Left hindlimb (tissue), 1 donor: ENCODE results near the gene CADM2.
"Not testable (repeated sequence)": the region's sequence is repeated elsewhere in the genome, so short reads cannot be mapped to it uniquely, and the experiment has no call there.

Source experiments
- DNase-seq: peaks from one replicate; pipeline ENCODE4 v3.0.0-alpha.2; 2018

The CADM2 gene

DNA sequence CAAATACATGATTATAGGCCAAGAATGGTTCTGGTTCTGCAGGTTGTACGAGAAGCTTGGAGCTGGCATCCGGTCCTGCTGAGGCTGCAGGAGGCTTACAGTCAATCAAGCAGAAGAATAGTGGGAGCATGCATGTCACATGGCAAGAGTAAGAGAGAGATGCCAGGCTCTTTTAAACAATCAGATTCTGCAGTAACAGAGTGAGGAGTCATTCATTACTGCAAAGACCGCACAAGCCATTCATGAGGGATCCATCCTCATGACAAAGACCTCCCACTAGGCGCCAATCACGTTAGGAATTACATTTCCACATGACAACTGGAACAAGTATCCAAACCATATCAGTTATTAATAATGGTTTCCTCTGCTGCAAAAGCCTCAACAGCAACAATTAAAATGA lies 536.8 kb downstream of the CADM2 start:
- no peak for DNase-seq

DNA sequence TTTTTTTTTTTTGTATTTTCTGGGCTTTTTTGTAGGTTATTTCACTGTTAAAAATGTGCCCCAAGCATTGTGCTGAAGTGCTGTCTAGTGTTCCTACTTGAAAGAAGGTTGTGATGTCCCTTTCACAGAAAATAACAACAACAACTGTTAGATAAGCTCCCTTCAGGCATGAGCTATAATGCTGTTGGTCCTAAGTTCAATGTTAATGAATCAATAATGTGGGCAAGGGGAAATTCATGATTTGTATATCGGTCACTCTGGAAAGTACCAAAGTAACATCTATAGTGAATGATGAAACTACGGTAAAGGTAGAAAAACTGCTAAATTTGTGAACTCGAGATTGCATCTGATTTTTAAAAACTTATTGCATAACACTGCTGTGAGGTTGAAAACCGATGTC lies 539.4 kb downstream of the CADM2 start:
- no peak for DNase-seq

DNA sequence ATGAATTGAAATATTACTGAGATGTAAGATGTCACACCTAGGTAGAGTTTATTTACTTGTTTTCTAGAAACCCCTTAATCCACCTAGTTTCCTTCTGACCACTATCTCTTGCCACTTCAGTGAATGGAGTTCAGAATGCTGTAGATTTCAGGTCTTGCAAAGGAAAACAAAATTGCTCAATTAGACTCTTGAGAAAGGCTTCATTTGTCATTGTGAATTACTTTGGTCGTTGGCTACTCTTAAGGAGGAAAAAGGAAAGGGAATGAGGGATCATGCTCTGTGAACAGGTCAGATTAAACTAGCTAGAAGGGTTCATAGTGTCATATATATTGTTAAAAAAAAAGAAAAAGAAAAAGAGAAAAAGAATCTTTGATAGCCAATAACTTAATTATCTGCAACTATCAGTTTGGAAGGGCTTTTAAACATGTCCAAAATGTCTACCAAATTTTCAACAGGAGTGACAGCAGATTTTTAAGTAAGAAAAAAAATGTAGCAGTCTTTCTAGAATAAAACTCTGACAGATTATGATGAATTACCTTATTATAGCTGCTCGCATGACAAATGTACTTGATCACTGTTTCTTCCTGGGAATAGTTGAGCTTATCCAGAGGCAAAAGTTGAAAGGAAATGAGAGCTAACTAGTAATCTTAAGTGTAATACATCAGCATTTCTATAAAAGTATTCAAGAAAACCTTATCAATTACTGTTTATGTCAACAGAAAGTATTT lies 543.5 kb downstream of the CADM2 start:
- no peak for DNase-seq

DNA sequence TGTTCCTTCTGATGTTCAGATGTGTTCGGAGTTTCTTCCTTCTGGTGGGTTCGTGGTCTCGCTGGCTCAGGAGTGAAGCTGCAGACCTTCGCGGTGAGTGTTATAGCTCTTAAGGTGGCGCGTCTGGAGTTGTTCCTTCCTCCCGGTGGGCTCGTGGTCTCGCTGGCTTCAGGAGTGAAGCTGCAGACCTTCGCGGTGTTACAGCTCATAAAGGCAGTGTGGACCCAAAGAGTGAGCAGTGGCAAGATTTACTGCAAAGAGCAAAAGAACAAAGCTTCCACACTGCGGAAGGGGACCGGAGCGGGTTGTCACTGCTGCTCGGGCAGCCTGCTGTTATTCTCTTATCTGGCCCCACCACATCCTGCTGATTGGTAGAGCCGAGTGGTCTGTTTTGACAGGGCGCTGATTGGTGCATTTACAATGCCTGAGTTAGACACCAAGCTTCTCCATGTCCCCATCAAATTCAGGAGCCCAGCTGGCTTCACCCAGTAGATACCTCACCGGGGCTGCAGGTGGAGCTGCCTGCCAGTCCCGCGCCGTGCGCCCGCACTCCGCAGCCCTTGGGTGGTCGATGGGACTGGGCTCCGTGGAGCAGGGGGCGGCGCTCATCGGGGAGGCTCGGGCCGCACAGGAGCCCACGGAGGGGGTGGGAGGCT lies 545.5 kb downstream of the CADM2 start:
- DNase-seq: not testable (repeated sequence)

DNA sequence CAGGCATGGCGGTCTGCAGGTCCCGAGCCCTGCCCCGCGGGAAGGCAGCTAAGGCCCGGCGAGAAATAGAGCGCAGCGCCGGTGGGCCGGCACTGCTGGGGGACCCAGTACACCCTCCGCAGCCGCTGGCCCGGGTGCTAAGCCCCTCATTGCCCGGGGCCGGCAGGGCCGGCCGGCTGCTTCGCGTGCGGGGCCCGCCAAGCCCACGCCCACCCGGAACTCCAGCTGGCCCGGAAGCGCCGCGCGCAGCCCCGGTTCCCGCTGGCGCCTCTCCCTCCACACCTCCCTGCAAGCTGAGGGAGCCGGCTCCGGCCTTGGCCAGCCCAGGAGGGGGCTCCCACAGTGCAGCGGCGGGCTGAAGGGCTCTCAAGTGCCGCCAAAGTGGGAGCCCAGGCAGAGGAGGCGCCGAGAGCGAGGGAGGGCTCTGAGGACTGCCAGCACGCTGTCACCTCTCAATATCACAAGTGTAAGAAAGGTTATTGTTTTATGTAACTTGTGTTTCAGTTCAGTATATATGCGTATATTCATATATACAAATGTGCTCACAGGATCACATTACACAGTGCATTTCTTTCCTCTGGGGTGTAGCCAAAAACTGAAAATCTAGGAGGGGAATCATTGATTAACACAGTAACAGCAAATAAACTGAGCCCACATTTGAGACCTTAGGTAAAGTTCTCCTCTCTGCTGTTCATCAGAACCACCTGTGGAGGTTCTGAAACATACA lies 546.2 kb downstream of the CADM2 start:
- DNase-seq: not testable (repeated sequence)

DNA sequence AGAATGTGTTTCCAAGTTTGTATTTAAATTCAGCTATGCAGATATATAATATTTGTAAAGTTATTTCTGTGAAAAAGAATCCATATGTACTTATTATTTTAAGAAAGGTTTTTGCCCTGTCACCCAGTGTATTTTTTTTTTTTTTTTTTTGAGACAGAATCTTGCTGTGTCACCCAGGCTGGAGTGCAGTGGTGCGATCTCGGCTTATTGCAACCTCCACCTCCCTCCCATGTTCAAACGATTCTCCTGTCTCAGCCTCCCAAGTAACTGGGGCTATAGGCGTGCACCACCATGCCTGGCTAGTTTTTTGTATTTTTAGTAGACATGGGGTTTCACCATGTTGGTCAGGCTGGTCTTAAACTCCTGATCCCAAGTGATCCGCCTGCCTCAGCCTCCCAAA lies 548.3 kb downstream of the CADM2 start:
- DNase-seq: not testable (repeated sequence)

DNA sequence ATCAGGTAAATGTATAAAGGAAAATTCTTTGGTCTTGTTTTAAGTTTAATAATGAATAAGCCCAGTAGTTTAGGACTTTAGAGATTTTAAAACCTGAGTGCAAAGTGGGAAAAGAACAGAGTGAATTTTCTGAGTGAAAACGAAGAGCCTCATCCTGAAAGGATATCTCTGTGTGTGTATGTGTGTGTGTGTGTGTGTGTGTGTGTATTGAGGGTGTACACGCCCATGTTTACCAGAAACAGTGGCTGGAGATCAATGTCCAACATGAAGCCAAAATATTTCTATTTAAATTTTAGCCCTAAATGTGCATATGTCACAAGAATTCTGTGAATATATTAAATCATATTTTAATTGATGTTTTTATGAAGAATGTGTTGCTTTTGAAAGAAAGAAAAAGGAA lies 549.9 kb downstream of the CADM2 start:
- no peak for DNase-seq

DNA sequence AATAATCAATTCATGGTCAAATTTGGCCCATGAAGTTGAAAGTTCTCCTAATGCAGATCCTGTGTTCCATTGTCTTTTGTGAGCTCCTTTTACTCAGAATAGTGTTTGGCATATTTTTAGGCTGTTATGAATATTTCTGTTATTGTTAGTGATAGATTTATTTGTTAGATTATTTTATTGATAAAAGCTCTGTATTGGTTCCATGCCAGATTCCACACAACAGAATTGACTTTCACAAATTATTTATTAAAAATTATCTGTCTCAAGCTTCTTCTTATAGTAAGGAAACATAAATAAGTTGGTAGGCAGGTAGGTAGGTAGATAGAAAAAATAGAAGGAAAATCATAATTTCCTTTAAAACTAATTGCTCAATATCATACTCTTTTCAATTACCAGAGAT lies 557.4 kb downstream of the CADM2 start:
- DNase-seq: no peak

DNA sequence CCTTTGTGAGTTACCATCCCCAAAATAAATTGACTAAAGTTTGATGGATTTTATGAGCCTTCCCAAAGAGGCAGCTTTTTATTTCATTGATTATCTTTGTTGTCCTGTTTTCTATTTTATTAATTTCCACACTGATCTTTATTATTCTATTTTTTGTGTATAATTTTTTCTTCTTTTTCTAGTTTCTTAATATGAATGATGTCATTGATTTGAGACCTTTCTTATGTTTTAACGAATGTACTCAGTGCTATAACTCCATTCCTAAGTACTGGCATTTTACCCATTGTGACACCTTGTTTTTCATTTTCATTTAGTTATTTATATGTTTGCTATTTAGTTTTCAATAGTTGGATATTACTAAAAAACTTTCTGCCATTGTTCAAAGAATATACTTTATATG lies 565.3 kb downstream of the CADM2 start:
- DNase-seq: no peak

DNA sequence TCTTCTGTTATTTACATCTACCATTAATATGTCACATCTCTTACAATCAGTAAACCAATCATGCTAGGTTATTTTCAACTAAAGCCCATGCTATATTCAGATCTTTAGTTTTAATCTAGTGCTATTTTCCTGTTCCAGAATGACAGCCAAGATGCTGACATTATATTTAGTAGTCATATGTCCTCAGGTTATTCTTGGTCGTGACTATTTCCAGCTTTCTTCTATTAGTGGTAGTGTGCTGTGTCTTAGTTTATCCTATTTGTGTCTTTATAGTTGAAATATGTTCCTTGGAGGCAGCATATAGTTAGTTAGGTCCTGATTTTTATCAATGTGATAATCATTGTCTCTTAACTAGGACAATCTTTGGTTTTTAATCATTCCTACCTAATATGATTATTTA lies 566.5 kb downstream of the CADM2 start:
- DNase-seq: no peak

DNA sequence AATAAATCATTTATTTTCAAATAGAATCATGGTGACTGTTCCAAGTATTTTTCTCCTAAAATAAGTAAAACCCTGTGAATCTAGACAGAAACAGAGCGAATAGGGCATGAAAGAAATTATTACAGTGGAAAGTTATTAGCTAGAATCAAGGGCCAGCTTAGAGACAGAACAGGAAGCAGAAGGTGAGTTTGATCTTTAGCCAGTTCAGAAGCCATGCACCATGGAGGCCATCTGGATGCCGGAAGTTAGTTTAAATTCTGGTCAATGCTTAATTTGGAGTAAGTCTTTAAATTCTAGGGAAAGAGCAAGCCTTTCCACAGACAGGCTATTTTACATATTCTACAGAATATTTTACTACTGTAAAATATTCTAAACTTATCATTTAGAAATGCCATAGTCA lies 574.8 kb downstream of the CADM2 start:
- DNase-seq: no peak

DNA sequence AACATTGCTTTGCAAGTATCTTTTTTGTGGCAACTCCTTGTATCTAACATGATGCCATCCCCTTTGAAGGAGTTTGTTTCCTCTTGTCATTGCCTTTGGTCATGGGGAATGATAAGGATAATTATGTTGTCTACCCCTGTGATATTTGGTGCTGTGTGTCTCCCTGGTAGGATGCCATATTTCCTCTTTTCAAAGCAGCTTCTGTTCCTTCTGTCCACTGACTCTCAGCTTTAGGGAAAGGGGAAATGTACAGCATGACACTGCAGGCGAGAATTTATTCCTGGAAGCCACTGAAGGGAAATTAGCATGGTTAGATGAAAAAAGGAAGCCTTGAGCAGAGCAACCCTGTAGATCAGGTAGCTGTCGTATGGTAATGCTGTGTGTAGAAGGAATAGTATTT lies 576.7 kb downstream of the CADM2 start:
- DNase-seq: no peak

DNA sequence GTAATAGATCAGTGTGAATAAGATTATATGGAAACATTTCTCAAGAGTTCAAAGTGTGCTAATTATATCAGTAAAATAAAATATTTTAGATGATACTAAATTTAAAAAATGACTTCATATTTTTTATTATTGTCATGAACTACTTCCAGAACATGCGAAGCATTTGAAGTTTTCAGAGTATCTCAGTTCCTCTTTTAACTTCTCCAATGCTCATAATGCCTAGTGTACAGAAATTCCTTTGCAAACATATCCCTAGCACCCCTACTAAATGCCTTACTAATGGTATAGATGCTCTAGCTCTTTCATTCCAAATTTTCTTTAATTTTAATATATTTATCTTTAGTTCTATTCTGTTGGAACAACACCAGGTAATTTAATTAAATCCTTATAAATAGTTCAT lies 580.4 kb downstream of the CADM2 start:
- DNase-seq: no peak

DNA sequence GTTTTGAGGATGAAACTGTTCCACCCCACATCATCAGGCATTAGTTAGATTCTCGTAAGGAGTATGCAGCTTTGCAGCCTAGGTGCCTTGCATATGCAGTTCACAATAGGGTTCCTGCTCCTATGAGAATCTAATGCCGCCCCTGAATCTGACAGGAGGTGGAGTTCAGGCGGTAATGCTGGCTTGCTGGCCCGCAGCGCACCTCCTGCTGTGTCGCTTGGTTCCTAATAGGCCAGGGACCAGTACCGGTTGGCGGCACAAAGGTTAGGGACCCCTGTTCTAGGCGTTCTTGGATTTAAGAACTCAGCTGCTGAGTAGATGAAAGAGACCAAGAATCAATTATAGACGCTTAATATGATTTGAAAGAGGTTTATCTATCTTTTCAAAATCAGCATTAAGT lies 595.4 kb downstream of the CADM2 start:
- no peak for DNase-seq

DNA sequence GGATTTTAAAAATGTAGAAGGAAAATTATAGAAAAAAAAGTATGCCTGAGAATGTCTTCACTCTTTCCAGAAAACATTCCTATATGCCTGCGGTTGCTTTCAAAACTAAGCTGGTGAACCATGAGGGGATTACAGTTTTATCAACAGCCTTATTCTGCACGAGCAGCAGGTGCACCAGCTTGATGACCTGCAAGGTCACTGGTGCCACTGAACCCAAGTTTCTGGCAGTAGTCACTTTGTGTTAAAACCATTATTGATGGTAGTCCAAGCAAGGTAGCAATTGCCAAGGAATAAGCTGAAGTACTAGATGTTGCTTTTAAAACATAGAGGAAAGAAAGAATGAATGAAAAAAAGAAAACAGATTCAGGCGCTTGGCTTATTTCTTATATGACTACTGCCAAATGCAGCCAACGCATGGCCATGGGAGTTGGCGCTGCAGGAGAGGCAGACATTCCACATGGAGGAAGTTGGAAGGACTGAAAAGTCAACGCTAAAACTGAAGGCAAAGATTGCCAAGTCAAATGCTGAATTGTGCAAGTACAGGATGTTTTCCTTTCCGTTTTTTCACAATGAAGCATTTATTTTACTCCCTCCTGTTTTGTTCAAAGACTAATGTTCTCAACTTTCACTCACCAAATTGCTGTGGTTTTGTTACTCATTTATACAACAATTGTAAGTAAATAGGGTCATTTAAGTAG lies 601.4 kb downstream of the CADM2 start:
- DNase-seq: peak; percentile 38

DNA sequence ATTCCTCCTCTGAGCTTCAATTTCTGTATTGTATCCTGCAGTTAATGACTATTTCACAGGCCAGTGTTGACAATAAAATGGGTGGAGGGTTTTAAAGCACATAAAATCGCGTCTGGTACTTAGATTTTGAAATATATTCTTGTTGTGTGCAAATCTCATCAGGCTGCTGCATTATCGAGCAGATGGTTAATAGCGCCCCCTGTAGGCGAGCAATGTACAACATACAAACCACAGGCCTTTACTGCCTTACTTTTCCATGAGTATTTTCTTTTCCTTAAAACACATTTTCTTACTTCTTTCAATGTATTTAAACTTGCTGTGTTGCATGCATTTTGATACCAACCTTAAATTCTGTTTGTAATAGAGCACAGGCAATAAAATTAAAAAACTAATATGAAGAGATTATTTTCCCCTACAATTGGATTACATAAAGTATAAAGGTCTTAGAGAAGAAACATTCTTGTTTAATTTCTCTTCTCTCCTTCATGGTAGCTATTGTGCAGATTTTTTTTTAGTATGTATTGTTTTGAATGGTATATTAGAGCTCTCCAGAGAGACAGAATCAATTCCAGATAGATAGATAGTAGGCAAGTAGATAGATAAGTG lies 608.4 kb downstream of the CADM2 start:
- no peak for DNase-seq

DNA sequence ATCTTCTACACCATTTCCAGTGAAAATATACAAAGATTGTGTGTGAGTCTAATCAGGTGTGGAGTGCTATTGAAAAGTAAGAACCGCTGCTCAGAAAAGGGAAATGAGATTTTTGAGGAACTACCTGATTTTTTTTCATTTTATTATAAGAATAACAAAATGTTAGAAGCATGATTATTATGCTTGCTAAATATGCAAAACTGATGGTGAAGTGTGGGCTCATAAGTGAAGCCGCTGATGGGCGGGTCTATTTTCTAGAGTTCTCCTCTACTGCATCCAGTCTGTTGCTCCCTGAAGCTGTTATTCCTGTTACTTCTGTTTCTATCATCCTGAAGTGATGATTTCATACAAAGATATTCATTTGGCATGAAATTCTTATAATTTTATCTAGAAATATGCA lies 612.0 kb downstream of the CADM2 start:
- no peak for DNase-seq

DNA sequence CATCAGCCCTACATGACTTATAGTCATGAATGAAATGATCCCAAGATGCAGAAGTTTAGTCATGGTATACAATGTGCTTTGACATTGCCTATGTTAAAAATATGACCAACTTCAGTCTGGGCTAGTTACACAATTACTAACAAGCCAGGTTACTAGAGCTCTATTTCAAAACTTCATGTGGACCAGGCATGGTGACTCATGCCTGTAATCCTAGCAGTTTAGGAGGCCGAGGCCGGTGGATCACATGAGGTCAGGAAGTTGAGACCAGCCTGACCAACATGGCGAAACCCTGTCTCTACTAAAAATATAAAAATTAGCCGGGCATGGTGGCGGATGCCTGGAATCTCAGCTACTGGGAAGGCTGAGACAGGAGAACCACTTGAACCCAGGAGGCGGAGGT lies 613.0 kb downstream of the CADM2 start:
- DNase-seq: no peak

DNA sequence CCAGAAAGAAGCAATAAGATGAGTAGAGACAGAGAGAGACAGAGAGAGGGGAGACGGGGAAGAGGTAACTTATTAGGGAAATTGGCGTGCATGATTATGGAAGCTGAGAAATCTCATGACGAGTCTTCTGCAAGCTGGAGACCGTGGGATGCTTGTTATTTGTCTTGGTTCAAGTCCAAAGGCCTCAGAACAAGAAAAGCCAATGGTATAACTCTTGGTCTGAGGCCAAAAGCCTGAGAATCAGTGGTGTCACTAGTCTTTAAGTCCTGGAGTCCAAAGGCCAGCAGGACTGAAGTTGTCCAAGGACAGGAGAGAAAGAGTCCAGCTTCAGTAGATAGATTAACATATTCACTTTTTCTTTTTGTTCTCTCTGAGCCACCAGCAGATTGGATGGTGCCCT lies 613.6 kb downstream of the CADM2 start:
- no peak for DNase-seq

DNA sequence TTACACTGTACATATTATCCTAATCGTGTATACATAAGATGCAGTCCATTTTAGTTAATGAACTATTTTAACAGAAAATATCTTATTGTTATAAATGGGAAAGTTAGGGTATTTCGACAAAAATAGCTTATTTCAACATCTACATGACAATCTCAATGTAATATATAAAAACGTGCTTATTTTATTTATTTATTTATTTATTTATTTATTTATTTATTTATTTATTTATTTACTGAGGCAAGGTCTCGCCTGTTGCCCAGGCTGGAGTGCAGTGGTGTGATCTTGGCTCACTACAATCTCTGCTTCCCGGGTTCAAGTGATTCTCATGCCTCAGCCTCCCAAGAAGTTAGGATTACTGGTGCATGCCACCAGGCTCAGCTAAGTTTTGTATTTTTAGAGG lies 614.2 kb downstream of the CADM2 start:
- no peak for DNase-seq

DNA sequence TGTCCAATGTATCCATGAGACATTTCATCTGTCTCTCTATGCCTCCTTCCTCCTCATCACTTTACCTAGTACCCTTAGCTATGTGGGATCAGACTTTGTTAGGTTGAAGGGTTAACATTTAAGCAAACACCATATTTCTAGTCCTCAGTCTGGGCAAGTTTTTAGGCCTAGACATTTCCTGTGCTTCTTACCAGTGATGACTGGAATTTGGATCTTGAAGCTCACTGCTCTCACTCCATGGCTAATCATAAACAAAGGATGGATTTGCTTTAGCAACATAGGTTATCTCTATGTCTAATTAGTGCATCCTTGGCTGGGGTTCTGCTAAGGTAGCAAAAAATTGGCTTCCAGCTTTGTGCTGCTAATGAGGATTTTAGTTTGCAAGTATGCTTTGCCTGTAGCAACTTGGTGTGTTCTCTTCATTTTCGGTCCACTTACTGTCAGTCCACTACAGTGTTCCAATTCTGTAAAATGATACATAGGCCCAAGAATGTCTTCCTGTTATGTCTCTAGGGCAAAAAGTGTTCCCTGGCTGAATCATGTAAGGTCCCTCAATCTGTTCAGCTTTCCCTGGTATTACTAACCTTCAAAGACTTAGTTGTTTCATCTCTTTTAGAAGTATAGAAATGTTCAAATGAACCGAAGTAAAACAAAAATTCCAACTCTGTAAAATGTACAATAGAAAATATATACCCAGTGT lies 615.4 kb downstream of the CADM2 start:
- DNase-seq: no peak

DNA sequence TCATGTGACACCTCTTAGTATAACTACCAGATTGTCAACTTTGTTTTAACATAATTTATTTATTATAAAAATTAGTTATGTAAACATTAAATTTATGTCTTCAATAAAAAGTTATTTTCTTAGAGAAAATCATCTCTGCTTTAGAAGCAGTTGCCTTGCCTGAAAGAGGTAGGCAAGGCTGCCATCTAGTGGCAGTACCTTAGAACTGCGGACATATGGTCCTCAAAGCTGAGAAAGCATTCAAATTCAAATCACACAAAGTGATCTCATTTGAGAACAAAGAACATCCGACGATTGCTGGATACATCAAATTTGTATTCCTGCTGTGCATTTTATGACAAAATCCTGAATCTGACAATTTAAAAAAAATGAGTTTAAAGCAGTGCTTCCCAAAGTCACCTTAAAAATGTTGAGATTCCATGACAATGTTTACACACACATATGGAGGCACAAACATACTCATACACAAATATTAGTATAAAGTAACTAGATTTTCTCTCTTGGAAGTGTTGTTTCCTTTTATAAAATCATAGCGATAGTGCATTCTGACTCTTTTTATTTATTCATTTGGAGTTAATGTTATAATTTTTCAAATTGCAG lies 617.4 kb downstream of the CADM2 start:
- DNase-seq: peak; percentile 31
